ENCODE data around the gene USP21. TPM values are rescaled to one million over a fixed set of nuclear protein-coding genes. Genes with fewer than 3 reads are reported as not detected.

Gene USP21
- total RNA-seq, 1 donor from 2014 or later, result 21.5 TPM

- H3K36me3 Mint-ChIP-seq (ENCODE audit: unreplicated experiment), result no peaks in the 10 kb centered on the region
- DNase-seq, result no peak
- H3K9me3 Mint-ChIP-seq (ENCODE audit: unreplicated experiment), result peaks cover 1% of the 10 kb centered on the region
- peaks cover 6% of the 10 kb centered on the region for H3K4me1 Mint-ChIP-seq (ENCODE audit: low read depth, unreplicated experiment)
- H3K27ac Mint-ChIP-seq (ENCODE audit: unreplicated experiment), result no peak overlapping the region
- no peak overlapping the region for H3K4me3 Mint-ChIP-seq (ENCODE audit: unreplicated experiment)
- TF ChIP-seq CTCF (IDR thresholded peaks at IDR 0.05; ENCODE audit: partially characterized antibody, unreplicated experiment), result no peak
- peaks cover 2% of the 10 kb centered on the region for H3K27me3 Mint-ChIP-seq (ENCODE audit: unreplicated experiment)
These were observed 26.5 kb downstream of the USP21 start for GRCh38 chr1:161185732-161186311.

DNA sequence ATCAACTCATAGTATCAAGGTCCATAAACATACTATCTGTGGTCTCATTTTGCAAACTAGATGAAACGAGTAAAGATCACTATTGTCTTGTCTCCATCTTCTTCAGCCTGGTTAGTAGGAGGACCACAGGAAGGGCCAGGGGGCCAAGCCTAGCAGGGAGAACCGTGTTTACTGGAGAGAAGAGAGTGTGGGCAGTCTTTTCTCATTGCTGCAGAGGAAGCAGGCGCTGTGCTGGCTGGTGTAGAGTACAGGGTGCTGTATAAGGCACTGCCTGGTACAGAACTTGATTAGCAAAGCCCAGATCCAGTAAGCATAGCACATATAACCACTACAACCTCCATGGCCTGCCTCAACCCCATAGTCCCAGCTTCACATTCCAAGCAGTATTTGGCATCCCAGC, 28.0 kb downstream of the USP21 start:
- Mint-ChIP-seq H3K4me3 (ENCODE audit: unreplicated experiment) (no peak overlapping the region), H3K27ac (ENCODE audit: unreplicated experiment) (no peak overlapping the region), H3K4me1 (ENCODE audit: low read depth, unreplicated experiment) (peaks cover 16% of the 10 kb centered on the region), H3K9me3 (ENCODE audit: unreplicated experiment) (peaks cover 2% of the 10 kb centered on the region), H3K36me3 (ENCODE audit: unreplicated experiment) (no peaks in the 10 kb centered on the region), H3K27me3 (ENCODE audit: unreplicated experiment) (peaks cover 10% of the 10 kb centered on the region)
- DNase-seq, result no peak
- TF ChIP-seq CTCF (IDR thresholded peaks at IDR 0.05; ENCODE audit: partially characterized antibody, unreplicated experiment), result no peak

- peaks cover 19% of the 10 kb centered on the region for H3K4me1 Mint-ChIP-seq (ENCODE audit: low read depth, unreplicated experiment)
- H3K9me3 Mint-ChIP-seq (ENCODE audit: unreplicated experiment), result peaks cover 2% of the 10 kb centered on the region
These were observed 29.1 kb downstream of the USP21 start for GRCh38 chr1:161188381-161188780.

DNA sequence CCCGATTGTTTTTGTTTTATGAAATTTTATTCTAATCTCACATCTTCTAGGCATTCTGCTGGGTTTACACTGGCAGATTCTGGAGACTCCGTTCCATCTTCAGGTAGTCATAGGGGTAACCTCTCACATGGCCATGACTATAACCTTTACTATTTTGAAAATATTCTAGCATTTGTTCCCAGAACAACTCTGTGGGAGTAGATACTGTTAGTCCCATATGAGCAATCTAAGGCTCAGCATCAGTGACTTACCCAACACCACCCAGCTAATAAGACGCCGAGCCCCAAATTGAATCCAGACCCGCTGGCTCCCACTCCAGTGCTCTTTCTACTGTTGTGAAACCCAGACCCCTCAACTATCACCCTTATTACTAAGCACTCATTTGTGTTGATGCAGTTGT, 29.7 kb downstream of the USP21 start:
- Mint-ChIP-seq H3K4me3 (ENCODE audit: unreplicated experiment) (no peak overlapping the region), H3K27ac (ENCODE audit: unreplicated experiment) (no peak overlapping the region)

More at GRCh38 chr1:161188381-161188780, 29.1 kb downstream of the USP21 start:
- peaks cover 10% of the 10 kb centered on the region for H3K27me3 Mint-ChIP-seq (ENCODE audit: unreplicated experiment)
- no peak for TF ChIP-seq CTCF (IDR thresholded peaks at IDR 0.05; ENCODE audit: partially characterized antibody, unreplicated experiment)
- no peak overlapping the region for H3K27ac Mint-ChIP-seq (ENCODE audit: unreplicated experiment)
- DNase-seq, result no peak
- no peaks in the 10 kb centered on the region for H3K36me3 Mint-ChIP-seq (ENCODE audit: unreplicated experiment)
- no peak overlapping the region for H3K4me3 Mint-ChIP-seq (ENCODE audit: unreplicated experiment)

More for the DNA sequence above, 29.7 kb downstream of the USP21 start:
- no peak for DNase-seq
- Mint-ChIP-seq H3K36me3 (ENCODE audit: unreplicated experiment) (no peaks in the 10 kb centered on the region), H3K27me3 (ENCODE audit: unreplicated experiment) (peaks cover 10% of the 10 kb centered on the region), H3K4me1 (ENCODE audit: low read depth, unreplicated experiment) (peaks cover 19% of the 10 kb centered on the region), H3K9me3 (ENCODE audit: unreplicated experiment) (peaks cover 2% of the 10 kb centered on the region)
- TF ChIP-seq CTCF (IDR thresholded peaks at IDR 0.05; ENCODE audit: partially characterized antibody, unreplicated experiment), result no peak
